IMR-90 (cell line): ENCODE data around the gene UBE2M.

ENCODE experiments used
- CHD1 ChIP-seq: IDR thresholded peaks from 2 replicates; pipeline ENCODE4 v1.6.1; 2012; ENCODE audit warnings: low read depth, low read length, improper control_type of control experiment
- CTCF ChIP-seq: conservative IDR thresholded peaks from 2 replicates; pipeline ENCODE4 v1.5.1; 2012; ENCODE audit warnings: mild to moderate bottlenecking, low read depth, low read length, improper control_type of control experiment
- MAZ ChIP-seq: IDR thresholded peaks from 2 replicates; pipeline ENCODE4 v1.6.1; 2012; ENCODE audit warnings: low read depth, mild to moderate bottlenecking, low read length, improper control_type of control experiment, moderate library complexity, borderline replicate concordance
- MXI1 ChIP-seq: IDR thresholded peaks from 2 replicates; pipeline ENCODE4 v1.6.1; 2012; ENCODE audit warnings: low read depth, mild to moderate bottlenecking, low read length, moderate library complexity, borderline replicate concordance
- POLR2A ChIP-seq: IDR thresholded peaks from 2 replicates; pipeline ENCODE4 v1.6.1; 2012; ENCODE audit warnings: mild to moderate bottlenecking, low read depth, low read length
- RAD21 ChIP-seq: IDR thresholded peaks from 2 replicates; pipeline ENCODE4 v1.6.1; 2012; ENCODE audit warnings: low read length, improper control_type of control experiment
- SMC3 ChIP-seq: fragments of 150-350 bp; IDR thresholded peaks from 2 replicates; pipeline ENCODE4 v1.6.1; 2016; ENCODE audit warnings: low read depth, mild to moderate bottlenecking, antibody characterized with exemption, low read length, moderate library complexity
- USF2 ChIP-seq: fragments of 150-350 bp; IDR thresholded peaks from 2 replicates; pipeline ENCODE4 v1.6.1; 2017; ENCODE audit warnings: mild to moderate bottlenecking, antibody characterized with exemption, low read length, low read depth

GRCh38 chr19:58553799-58554493, 4.5 kb downstream of the UBE2M start:
- TF ChIP-seq POLR2A (no peak; the same call in 1 of the 2 replicates), CTCF (no peak), SMC3 (no peak), RAD21 (no peak), USF2 (no peak), CHD1 (no peak), MAZ (no peak), MXI1 (no peak)
